ENCODE measurements around the gene ARIH1. TPM values are rescaled to one million over a fixed set of nuclear protein-coding genes. Genes with fewer than 3 reads are reported as not detected.

Gene ARIH1
- polyA plus RNA-seq, 3 donors, result 13.5 to 47.2 (median 14.4) TPM

DNA sequence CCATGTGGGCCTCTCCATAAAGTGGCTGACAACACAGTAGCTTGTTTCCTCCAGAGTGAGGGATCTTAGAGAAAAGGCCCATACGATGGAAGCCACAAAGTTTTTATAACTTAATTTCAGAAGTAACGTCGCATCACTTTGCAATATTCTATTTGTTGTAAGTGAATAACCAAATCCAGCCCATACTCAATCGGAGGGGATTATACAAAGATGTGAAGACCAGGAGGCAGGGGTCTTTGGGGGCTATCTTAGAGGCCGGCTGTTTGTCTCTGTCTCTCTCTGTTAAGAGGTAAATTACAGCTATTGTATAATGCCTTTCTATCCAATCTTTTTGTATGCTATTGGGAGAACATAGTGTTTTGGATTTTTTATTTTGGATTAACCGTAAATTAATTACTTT is 9.1 kb downstream of the ARIH1 start:
- Histone ChIP-seq H3K27me3 (ENCODE audit: control insufficient read depth in 2 of 2, insufficient read depth in 2 of 2, low read length in 2 of 2) (no peaks in the 10 kb centered on the region), H3K79me2 (ENCODE audit: insufficient read depth, low read length) (peaks cover 100% of the 10 kb centered on the region), H3K27ac (ENCODE audit: low read depth in 1 of 2, low read length in 2 of 2) (no peak overlapping the region), H3K36me3 (replicated peaks in 1 of 2; ENCODE audit: control insufficient read depth in 1 of 2, insufficient read depth in 2 of 2, low read length in 2 of 2) (peaks cover 2 to 15% of the 10 kb centered on the region in 2 donors), H3K9me3 (replicated peaks in 1 of 2; ENCODE audit: control insufficient read depth in 1 of 2, insufficient read depth in 1 of 2, low read length in 2 of 2) (no peaks in the 10 kb centered on the region), H2AFZ (ENCODE audit: insufficient read depth, low read depth, low read length, poor library complexity, severe bottlenecking) (no peak overlapping the region), H4K20me1 (ENCODE audit: insufficient read depth, low read length) (peaks cover 100% of the 10 kb centered on the region), H3K4me1 (ENCODE audit: control insufficient read depth in 1 of 2, insufficient read depth in 2 of 2, low read length in 2 of 2) (peaks cover 5 to 18% of the 10 kb centered on the region in 2 donors), H3K9ac (ENCODE audit: insufficient read depth, low read length, poor library complexity, severe bottlenecking) (no peak overlapping the region), H3K4me3 (replicated peaks in 1 of 3; ENCODE audit: low read depth in 2 of 3, low read length in 3 of 3) (no peak overlapping the region), H3K4me2 (replicated peaks; ENCODE audit: extremely low read depth, low read length, poor library complexity, severe bottlenecking) (no peak overlapping the region)
- Mint-ChIP-seq H3K36me3 (peaks cover 16 to 46% of the 10 kb centered on the region in 2 donors), H3K4me3 (no peak overlapping the region), H3K9me3 (no peaks in the 10 kb centered on the region), H3K27ac (no peak overlapping the region), H3K4me1 (peaks cover 25% of the 10 kb centered on the region), H3K27me3 (ENCODE audit: low read depth in 3 of 3) (no peaks in the 10 kb centered on the region)
- TF ChIP-seq, protein P1, sequence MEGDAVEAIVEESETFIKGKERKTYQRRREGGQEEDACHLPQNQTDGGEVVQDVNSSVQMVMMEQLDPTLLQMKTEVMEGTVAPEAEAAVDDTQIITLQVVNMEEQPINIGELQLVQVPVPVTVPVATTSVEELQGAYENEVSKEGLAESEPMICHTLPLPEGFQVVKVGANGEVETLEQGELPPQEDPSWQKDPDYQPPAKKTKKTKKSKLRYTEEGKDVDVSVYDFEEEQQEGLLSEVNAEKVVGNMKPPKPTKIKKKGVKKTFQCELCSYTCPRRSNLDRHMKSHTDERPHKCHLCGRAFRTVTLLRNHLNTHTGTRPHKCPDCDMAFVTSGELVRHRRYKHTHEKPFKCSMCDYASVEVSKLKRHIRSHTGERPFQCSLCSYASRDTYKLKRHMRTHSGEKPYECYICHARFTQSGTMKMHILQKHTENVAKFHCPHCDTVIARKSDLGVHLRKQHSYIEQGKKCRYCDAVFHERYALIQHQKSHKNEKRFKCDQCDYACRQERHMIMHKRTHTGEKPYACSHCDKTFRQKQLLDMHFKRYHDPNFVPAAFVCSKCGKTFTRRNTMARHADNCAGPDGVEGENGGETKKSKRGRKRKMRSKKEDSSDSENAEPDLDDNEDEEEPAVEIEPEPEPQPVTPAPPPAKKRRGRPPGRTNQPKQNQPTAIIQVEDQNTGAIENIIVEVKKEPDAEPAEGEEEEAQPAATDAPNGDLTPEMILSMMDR (IDR thresholded peaks at IDR 0.05), result no peak
- intact Hi-C loops (cut with micrococcal nuclease), result no loop called here
- WGBS (ENCODE audit: insufficient coverage), result no CpG with 5 or more reads among the region's 6 CpGs
- DNase-seq, result no peak

DNA sequence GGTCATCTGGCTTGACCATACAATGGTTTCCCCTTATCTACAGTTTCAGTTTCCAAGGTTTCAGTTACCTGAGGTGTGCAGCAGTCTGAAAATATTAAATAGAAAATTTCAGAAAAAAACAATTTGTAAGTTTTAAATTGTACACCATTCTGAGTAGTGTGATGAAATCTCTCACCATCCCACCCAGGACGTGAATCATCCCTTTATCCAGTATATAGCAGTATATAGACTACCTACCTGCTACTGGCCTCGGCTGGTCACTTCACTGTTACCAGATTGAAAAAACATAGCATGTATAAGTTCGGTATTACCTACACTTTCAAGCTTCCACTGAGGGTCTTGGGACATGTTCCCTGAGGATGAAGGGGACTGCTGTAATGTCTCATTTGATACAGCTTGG is 12.0 kb downstream of the ARIH1 start:
- peaks cover 27% of the 10 kb centered on the region for H3K4me1 Mint-ChIP-seq
- TF ChIP-seq, protein P1 (IDR thresholded peaks at IDR 0.05), result no peak

More for the DNA sequence above, 12.0 kb downstream of the ARIH1 start:
- H3K36me3 ChIP-seq (replicated peaks in 1 of 2; ENCODE audit: control insufficient read depth in 1 of 2, insufficient read depth in 2 of 2, low read length in 2 of 2), result peaks cover 0 to 16% of the 10 kb centered on the region in 2 donors
- no peak overlapping the region for H2AFZ ChIP-seq (ENCODE audit: insufficient read depth, low read depth, low read length, poor library complexity, severe bottlenecking)
- no peak overlapping the region for H3K27ac Mint-ChIP-seq
- no peak for DNase-seq
- no peak overlapping the region for H3K4me2 ChIP-seq (replicated peaks; ENCODE audit: extremely low read depth, low read length, poor library complexity, severe bottlenecking)
- H4K20me1 ChIP-seq (ENCODE audit: insufficient read depth, low read length), result peaks cover 100% of the 10 kb centered on the region
- no peak overlapping the region for H3K27ac ChIP-seq (ENCODE audit: low read depth in 1 of 2, low read length in 2 of 2)
- H3K79me2 ChIP-seq (ENCODE audit: insufficient read depth, low read length), result peaks cover 100% of the 10 kb centered on the region
- H3K27me3 Mint-ChIP-seq (ENCODE audit: low read depth in 3 of 3), result no peaks in the 10 kb centered on the region
- no peaks in the 10 kb centered on the region for H3K9me3 ChIP-seq (replicated peaks in 1 of 2; ENCODE audit: control insufficient read depth in 1 of 2, insufficient read depth in 1 of 2, low read length in 2 of 2)
- no peak overlapping the region for H3K4me3 ChIP-seq (replicated peaks in 1 of 3; ENCODE audit: low read depth in 2 of 3, low read length in 3 of 3)
- H3K27me3 ChIP-seq (ENCODE audit: control insufficient read depth in 2 of 2, insufficient read depth in 2 of 2, low read length in 2 of 2), result no peaks in the 10 kb centered on the region
- H3K9me3 Mint-ChIP-seq, result no peaks in the 10 kb centered on the region
- H3K36me3 Mint-ChIP-seq, result peaks cover 7 to 37% of the 10 kb centered on the region in 2 donors
- WGBS (ENCODE audit: insufficient coverage), result no CpG with 5 or more reads among the region's 3 CpGs
- no peak overlapping the region for H3K9ac ChIP-seq (ENCODE audit: insufficient read depth, low read length, poor library complexity, severe bottlenecking)
- no peak overlapping the region for H3K4me3 Mint-ChIP-seq
- intact Hi-C loops (cut with micrococcal nuclease), result no loop called here
- H3K4me1 ChIP-seq (ENCODE audit: control insufficient read depth in 1 of 2, insufficient read depth in 2 of 2, low read length in 2 of 2), result peaks cover 5 to 16% of the 10 kb centered on the region in 2 donors

Measured in CD14-positive monocyte (primary cell).